CD4-positive, alpha-beta T cell treated with Interleukin-6 for 4 hours (primary cell): ENCODE results near the gene RPL28.

ENCODE experiments used
- DNase-seq: peaks from one replicate; pipeline ENCODE4 v3.0.0-alpha.2; 2020; ENCODE audit warnings: mixed read lengths

The RPL28 gene

DNA sequence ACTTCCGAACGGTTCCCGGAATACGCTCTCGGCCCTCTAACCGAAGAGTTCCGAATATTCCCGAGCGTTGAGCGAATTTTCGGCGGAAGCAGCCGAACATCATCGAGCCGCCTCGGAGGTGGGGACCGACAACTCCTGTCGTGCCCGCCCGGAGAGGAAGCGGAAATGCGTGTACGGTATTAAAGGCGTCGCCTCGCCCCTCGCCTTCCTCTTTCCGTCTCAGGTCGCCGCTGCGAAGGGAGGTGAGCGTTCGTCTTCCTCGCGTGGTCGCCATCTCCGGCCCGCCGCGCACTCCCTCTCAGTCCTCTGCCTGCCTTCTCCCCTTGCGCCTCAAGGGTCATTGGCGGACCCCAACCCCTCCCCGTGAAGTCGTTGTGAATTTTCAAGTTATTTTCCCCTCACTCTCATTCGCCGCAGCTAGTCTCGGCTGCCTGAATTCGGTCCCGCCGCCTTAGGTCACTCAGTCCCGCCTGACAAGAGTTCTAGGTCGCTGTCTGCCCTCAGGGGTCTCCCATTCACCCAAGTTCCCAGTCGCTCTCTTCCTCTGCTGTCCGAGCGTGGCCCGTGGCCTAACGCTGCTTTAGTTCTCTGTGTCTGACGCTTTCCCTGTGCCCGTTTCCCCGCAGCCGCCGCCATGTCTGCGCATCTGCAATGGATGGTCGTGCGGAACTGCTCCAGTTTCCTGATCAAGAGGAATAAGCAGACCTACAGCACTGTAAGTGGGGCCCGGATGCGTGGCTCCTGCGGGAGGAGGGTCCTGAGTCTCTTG lies at the start of gene RPL28:
Gene RPL28 (plus strand): TSS at position 209 of the 769 bp plus-strand sequence. CDS start 426 bp downstream, at position 635.
- DNase-seq, result peak; percentile 98

GRCh38 chr19:55336101-55336500 lies 49.6 kb upstream of the RPL28 start:
- no peak for DNase-seq

- DNase-seq, result peak; percentile 100
Measured at GRCh38 chr19:55339105-55339888, 46.4 kb upstream of the RPL28 start, which contains the start of gene KMT5C. Gene KMT5C, plus strand, starts transcription at chr19:55339876. Its CDS starts 2,061 bp downstream, at chr19:55341937.

- no peak for DNase-seq
Measured at GRCh38 chr19:55339889-55340783, 45.6 kb upstream of the RPL28 start.

GRCh38 chr19:55340784-55341147 lies 45.0 kb upstream of the RPL28 start:
- peak; percentile 20 for DNase-seq

- DNase-seq, result peak; percentile 67
Measured at GRCh38 chr19:55341171-55341588, 44.6 kb upstream of the RPL28 start.

DNA sequence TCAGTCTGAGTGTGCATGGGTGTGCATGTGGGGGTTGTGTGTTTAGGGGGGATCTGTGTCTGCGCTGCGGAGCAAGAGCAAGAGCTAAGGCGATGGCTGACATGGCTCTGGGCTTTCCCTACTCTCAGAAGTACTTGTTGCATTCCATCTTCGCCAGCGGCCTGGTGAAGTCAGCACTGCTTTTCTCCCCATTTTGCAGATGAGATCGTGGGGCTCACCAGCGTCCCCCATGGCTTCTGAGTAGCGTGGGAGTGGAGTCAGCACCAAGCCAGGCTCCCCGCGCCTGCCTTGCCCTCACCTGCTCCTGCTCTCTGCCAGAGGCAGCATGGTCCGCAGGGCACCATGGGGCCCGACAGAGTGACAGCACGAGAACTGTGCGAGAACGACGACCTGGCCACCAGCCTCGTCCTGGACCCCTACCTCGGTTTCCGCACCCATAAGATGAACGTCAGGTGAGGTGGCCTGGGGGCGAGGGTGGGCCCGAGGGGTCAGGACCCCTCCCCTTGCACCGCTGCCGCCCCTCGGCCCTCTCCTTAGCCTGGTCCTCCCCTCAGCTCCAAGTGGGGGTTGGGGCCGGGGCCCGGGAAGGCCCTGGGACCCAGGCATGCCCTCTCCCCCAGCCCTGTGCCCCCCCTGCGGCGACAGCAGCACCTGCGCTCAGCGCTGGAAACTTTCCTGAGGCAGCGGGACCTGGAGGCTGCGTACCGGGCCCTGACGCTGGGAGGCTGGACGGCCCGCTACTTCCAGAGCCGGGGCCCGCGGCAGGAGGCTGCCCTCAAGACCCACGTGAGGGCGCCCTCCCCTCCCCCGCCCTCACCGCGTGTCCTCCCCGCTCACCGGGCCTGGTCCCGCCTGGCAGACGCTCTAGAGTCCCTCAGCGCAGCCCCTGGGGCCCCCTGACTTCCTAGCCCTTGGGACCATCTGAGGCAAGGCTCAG lies 43.9 kb upstream of the RPL28 start:
- no peak for DNase-seq

- no peak for DNase-seq
Measured at GRCh38 chr19:55344444-55344843, 41.3 kb upstream of the RPL28 start.

- no peak for DNase-seq
Measured at GRCh38 chr19:55345101-55345817, 40.5 kb upstream of the RPL28 start.

DNA sequence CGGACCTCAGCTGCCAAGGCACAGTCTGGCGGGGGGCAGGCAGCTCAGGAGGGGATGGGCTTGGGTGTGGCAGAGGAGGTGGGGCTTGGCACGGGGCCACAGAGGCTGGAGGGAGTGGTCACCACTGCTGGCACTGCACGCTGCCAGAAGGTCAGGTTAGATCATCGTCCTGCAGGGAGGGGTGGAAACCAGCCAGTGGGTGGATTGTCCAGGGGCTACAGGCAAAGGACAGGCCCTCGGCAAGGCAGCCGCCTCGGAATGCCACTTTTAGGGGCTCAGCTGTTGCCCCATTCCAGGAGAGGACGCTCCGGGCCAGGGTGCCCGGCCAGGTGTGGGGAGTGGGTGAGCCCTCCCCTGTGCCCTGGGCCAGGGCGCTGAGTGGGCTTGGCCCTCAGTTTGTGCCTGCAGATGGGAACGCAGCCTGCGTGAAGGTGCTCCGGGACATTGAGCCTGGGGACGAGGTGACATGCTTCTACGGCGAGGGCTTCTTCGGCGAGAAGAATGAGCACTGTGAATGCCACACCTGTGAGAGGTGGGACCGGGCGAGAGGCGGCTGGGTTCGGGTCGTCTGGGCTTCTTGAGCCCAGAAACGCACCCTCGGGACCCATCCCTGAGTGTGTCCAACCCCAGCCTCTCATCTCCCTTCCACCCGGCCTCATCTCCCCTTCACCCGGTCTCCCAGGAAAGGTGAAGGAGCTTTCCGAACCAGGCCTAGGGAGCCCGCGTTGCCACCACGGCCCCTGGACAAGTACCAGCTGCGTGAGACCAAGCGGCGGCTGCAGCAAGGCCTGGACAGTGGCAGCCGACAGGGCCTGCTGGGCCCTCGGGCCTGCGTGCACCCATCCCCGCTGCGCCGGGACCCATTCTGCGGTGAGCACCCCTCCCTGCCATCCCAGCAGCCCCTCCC lies 39.7 kb upstream of the RPL28 start:
- DNase-seq, result no peak

DNA sequence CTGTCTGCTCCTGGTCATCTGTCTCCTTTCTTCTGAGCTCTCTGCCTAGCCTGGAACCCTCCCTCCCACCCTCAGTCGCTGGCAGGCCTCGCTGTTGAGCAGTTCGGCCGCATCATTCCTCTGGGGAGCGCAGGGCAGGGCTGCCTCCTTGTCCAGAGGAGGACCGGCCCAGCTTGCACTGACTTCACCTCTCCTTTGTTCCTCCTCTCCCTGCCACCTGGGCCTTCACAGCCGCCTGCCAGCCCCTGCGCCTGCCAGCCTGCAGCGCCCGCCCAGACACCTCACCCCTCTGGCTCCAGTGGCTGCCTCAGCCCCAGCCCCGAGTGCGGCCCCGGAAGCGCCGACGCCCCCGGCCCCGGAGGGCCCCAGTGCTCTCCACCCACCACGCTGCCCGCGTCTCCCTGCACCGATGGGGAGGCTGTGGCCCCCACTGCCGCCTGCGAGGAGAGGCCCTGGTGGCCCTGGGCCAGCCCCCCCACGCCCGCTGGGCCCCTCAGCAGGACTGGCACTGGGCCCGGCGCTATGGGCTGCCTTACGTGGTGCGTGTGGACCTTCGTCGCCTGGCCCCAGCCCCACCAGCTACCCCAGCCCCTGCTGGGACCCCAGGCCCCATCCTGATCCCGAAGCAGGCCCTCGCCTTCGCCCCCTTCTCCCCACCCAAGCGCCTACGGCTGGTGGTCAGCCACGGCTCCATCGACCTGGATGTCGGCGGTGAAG lies 38.8 kb upstream of the RPL28 start:
- DNase-seq, result no peak

DNA sequence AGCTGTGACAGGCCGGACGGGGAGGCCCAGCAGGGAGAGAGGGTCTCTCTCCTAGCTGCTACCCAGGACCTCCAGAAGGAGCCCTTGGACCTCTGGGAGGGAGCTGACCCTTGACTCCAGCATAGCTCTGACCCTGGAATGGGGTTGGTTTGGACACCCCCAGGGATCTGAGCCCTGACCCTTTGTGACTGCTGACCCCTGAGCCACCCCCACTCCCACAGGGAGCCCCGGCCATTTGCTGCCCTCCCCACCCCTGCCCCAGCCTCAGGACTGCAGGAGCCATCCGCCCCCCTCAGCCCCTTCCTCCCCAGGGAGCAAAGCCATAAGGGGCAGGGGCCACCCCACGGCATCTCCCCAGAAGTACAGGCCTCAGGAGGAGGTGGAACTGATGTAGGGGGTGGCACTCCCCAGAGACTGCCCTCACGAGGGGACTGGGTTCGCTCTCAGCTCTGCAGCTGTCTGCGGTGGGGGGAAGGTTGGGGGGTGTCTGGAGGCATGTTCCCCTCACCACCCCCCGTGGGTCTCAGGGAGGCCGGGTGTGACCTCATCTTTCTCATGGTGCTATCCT lies 38.2 kb upstream of the RPL28 start:
- DNase-seq, result no peak

DNA sequence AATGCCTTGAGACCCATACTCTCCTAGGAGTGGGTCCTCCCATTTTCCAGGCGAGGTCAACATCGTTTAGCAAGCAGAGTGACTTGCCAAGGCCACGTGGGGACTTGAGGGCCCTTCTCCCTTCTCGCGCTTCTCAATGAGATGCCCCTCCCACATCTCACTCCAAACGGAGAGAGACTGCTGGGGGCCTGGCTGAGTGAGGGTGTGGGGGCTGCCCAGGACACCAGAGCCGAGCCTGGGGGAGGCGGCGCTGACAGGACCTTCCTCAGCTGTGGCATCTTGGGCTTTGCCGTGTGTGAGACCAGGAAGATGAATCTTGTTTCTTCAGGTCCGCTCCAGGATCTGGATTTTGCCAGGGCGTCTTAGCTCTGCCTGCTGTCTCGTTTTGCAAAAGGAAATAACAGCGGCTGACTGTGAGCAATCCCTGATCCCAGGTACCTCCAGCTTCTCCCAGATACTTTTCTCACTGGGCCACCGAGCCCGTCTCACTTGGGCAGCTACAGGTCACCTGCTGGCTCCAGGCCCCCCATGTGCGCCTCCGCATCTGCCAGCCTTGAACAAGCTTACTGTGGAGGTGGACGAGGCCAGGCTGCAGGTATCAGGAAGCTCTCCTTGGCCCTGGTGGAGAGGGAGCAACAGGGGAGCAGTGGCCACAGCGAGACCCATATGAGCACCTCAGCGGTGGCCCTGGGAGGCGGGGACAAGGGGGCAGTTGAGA lies 37.3 kb upstream of the RPL28 start:
- DNase-seq, result no peak

DNA sequence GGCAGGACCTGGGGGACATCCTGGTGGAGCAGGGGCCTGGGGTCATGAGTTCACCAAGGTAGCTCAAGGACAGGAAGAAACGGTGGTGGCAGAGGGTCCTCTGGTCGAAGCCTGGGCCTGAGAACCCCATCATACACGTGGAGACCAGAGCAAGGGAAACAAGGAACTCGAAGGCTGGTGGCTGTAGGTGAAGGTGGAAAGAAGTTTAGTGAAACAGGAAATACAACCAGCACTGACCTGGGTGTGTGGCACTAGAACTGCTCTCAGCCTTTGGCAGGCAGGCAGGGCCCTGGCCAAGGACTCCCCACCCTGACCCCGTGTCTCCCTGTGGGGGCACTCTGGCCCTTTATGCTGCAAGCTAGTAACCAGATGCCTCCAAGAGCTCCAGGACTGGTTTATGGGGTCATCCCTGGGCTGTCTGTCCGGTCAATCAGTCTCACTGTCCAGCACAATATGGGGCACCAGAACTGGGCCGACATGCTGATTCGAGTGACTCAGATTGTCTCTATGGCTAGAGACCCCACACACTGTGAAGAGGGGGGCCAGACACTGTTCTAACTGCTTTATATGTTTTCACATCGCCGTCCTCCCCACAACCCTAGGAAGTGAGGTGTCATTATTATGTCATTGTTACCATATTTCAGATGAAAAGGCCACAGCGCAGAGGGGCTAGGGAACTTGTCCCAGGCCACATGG lies 35.0 kb upstream of the RPL28 start:
- no peak for DNase-seq

DNA sequence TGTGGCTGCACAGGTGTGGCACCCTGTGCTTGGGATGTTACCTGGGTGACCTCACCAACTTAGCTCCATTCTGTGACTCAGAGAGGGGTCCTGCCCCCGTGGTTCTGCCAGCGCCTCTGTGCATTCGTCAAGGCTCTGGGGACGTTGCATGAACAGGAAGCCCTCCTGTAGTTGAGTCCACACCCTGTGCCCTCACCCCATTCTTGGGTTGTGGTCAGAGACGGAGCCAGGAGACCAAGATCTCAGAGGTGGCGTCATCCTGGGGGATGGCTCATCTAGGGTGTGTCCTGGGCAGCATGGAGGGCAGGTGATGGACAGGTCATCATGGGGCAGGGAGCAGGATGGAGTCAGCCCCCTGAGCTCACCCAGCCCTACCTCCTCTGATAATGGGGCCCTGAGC lies 33.7 kb upstream of the RPL28 start:
- DNase-seq, result no peak

DNA sequence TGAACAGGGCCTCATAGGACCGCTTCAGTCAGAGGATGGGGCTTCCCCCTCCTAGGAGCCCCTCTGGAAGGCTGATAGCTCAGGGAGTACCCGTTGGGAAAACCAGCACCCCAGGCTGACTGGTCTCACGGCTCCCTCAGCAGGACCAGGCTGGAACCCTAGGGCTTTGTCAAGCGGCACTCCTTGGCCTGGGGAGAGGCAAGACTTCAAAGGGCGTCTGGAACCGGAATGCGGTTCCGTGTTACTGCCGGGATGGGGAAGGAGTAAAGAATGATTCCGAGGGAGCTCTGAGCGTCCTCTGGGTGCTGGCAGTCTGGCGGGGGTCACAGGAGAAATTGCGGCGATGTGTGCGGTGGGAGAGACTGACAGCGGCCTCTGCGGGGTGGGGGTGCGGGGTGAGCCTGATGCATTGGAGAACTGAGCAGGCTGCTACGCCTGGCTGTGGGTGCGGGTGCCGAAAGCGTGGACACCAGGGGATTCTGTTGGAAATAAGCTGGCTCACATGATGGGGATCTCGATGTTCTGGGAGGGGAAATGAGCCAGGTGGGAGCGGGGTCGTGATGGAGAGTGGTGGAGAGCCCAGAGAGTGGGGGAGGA lies 33.1 kb upstream of the RPL28 start:
- no peak for DNase-seq

GRCh38 chr19:55353356-55353802 lies 32.4 kb upstream of the RPL28 start:
- DNase-seq, result peak; percentile 10
